WERI-Rb-1 (cell line): Measurements from ENCODE around the gene DCLK1.
"Not testable (repeated sequence)": the region's sequence is repeated elsewhere in the genome, so short reads cannot be mapped to it uniquely, and the experiment has no call there.

ENCODE experiments used
- DNase-seq: peaks from one replicate; pipeline ENCODE4 v3.0.0-alpha.2; 2020
- H3K27ac ChIP-seq: fragments of 250-450 bp; sonication (Bioruptor Pico); 2 replicates; pipeline ENCODE4 v1.5.1; 2020; ENCODE audit warnings: mild to moderate bottlenecking, moderate library complexity
- H3K27me3 ChIP-seq: fragments of 250-450 bp; sonication (Bioruptor Pico); 2 replicates; pipeline ENCODE4 v1.5.1; 2021; ENCODE audit warnings: mild to moderate bottlenecking, low read depth, moderate library complexity; ENCODE audit not compliant: insufficient read depth, severe bottlenecking
- H3K36me3 ChIP-seq: fragments of 250-450 bp; sonication (Bioruptor Pico); 2 replicates; pipeline ENCODE4 v1.5.1; 2020; ENCODE audit warnings: mild to moderate bottlenecking, moderate library complexity
- H3K4me3 ChIP-seq: 2 replicates; pipeline ENCODE4 v1.5.1; 2011; ENCODE audit warnings: low read depth, mild to moderate bottlenecking, control low read depth, low read length
- H3K9me3 ChIP-seq: fragments of 250-450 bp; sonication (Bioruptor Pico); 2 replicates; pipeline ENCODE4 v1.5.1; 2021; ENCODE audit warnings: mild to moderate bottlenecking, moderate library complexity; ENCODE audit not compliant: severe bottlenecking
- TF ChIP-seq, protein P1 (sequence below): IDR thresholded peaks from 2 replicates; pipeline ENCODE4 v1.5.1; 2011; ENCODE audit warnings: low read depth, mild to moderate bottlenecking, control low read depth, inconsistent platforms, low read length

DCLK1 gene

DNA sequence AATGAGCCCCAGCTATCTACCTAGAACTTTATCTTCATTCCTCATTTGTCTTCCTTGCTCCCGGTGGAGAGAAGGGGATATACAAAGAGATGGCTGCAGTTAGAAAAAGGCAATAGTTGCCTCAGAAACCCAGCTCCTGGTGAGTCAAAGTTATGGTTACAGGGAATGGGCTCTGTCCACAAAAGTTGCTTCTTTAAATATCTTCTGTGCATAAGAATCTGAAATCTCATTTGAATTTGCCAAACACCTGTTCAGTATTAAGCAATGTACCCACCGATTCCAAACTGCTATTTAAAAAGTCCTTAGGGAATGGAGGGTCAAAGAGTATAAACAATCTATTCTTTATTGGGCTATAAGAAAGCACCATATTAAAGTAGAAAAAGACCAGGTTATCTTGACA lies 48.4 kb downstream of the DCLK1 start:
- DNase-seq = no peak
- Histone ChIP-seq H3K9me3 (no peaks in the 10 kb centered on the region), H3K4me3 (no peak overlapping the region), H3K27me3 (no peaks in the 10 kb centered on the region), H3K36me3 (no peaks in the 10 kb centered on the region), H3K27ac (no peak overlapping the region)
- TF ChIP-seq, protein P1, sequence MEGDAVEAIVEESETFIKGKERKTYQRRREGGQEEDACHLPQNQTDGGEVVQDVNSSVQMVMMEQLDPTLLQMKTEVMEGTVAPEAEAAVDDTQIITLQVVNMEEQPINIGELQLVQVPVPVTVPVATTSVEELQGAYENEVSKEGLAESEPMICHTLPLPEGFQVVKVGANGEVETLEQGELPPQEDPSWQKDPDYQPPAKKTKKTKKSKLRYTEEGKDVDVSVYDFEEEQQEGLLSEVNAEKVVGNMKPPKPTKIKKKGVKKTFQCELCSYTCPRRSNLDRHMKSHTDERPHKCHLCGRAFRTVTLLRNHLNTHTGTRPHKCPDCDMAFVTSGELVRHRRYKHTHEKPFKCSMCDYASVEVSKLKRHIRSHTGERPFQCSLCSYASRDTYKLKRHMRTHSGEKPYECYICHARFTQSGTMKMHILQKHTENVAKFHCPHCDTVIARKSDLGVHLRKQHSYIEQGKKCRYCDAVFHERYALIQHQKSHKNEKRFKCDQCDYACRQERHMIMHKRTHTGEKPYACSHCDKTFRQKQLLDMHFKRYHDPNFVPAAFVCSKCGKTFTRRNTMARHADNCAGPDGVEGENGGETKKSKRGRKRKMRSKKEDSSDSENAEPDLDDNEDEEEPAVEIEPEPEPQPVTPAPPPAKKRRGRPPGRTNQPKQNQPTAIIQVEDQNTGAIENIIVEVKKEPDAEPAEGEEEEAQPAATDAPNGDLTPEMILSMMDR = no peak

DNA sequence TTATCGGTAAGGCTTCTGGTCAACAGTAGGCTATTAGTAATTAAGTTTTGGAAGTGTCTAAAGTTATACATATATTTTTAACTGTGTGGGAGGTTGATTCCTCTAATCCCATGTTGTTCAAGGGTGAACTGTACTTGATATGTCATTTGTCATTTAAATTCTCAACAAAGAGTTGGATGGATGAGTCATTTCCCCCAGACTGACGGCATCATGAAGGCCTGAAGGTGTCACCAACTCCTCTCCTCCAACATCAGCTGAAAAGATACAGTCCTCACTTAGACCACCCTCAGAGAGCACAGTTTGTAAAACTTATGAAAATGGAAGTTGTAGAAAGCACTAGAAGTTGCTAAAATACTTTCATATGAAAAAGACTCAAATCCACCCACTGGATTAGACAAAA lies 48.8 kb downstream of the DCLK1 start:
- no peak overlapping the region for H3K4me3 ChIP-seq
- H3K9me3 ChIP-seq = no peaks in the 10 kb centered on the region
- H3K27me3 ChIP-seq = no peaks in the 10 kb centered on the region
- no peaks in the 10 kb centered on the region for H3K36me3 ChIP-seq
- no peak for DNase-seq
- H3K27ac ChIP-seq = no peak overlapping the region
- TF ChIP-seq, protein P1 = no peak

DNA sequence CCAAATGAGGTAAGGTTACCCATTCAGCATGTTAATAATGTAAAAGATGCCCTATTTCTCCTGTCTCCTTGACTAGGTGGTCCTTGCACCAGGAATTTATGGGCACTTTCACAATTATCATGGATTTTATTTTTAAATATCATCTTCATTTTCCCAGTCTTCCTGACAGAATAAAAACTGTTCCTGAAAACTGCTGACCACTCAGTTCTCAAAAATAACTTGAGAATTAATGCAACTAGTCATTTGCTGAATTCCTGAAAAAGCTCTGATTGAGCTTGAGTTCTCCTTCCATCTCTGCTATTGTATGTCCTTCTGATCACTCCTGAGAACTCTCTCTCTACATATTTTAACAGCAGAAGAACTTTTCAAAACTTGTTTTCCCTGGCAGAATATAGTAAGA lies 55.0 kb downstream of the DCLK1 start:
- H3K4me3 ChIP-seq = no peak overlapping the region
- H3K27me3 ChIP-seq = no peaks in the 10 kb centered on the region
- H3K36me3 ChIP-seq = no peaks in the 10 kb centered on the region
- no peak for DNase-seq
- no peaks in the 10 kb centered on the region for H3K9me3 ChIP-seq
- no peak overlapping the region for H3K27ac ChIP-seq
- TF ChIP-seq, protein P1 = no peak

DNA sequence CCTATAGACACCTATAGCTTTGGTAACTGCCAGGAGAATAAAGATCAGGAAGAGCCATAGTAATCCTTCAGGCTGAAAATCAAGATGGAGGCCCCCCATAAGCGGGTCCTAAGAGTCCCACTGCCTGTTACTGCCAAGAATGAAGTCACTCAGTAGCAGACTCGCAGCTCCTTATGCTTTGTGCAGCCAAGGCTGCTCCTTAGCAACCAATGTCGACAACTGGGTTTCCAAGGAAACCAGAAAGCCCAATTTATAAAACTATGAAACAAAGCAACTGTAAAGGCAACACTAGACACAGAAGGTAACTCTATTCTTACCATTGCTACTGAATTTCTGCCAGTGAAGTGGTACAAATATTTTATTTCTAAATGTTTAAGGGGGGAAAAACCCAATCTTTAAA lies 56.5 kb downstream of the DCLK1 start:
- Histone ChIP-seq H3K27ac (no peak overlapping the region), H3K4me3 (no peak overlapping the region), H3K9me3 (no peaks in the 10 kb centered on the region), H3K36me3 (no peaks in the 10 kb centered on the region), H3K27me3 (no peaks in the 10 kb centered on the region)
- no peak for DNase-seq
- TF ChIP-seq, protein P1 = no peak

DNA sequence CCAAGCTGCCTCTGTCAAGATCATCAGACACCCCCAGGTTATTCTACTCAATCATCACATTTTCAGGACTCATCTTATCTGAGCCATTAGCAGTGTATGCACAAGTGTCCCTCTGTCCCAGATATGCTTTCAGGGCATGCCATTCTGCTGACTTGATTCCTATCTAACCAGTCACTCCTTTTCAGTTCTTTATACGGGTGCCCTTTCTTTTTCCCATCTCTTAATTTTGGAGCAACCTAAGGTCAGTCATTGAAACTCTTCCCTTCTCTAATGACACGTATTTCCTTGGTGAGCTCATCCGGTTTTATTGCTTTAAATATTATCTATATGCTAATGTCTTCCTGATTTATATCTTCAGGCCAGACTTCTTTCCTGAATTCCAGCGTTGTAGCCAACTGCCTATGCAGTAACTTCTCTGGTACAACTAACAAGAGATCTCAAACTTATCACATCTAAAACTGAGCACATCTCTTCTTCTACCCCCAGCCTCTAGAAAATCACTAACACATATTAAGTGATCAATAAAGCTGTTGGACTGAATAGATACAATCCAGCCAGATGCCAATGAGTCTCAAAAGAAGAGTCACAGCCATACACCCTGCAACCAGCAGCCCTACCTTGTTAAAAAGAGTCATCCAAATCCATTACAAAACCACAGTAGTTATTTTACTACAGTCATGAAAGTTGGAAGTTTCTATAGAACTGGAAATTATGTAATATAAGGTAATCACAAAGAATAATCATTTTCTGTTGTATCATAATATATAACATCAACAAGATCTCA lies 58.8 kb downstream of the DCLK1 start:
- TF ChIP-seq, protein P1 = no peak
- H3K4me3 ChIP-seq = no peak overlapping the region
- no peaks in the 10 kb centered on the region for H3K36me3 ChIP-seq
- H3K27ac ChIP-seq = no peak overlapping the region
- no peaks in the 10 kb centered on the region for H3K27me3 ChIP-seq
- DNase-seq = no peak
- no peaks in the 10 kb centered on the region for H3K9me3 ChIP-seq

DNA sequence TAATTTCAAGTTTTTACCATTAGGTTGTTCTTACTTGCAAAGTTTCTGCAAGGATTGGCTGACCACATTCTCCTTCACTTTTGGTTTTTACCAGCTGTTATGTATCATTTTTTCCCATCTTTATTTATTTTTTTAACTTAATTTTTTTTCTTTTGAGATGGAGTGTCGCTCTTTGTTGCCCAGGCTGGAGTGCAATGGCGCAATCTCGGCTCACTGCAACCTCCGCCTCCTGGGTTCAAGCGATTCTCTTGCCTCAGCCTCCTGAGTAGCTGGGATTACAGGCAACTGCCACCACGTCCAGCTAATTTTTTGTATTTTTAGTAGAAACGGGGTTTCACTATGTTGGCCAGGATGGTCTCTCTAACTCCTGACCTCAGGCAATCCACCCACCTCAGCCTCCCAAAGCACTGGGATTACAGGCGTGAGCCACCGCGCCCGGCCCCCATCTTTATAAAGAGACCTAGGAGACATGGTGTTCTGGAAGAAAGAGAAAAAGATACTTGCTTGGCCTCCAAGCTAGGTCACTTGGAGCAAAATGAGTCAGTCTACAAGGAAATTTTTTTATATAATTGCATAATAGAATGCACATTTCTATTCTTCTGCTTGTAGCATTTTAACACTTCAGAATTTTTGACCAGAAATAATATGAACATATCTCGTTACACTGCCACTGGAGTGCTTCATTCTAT lies 60.5 kb downstream of the DCLK1 start:
- not testable (repeated sequence) for H3K9me3 ChIP-seq, DNase-seq, H3K4me3 ChIP-seq, H3K27ac ChIP-seq, H3K27me3 ChIP-seq, H3K36me3 ChIP-seq
